Endometrial microvascular endothelial cells (primary cell): ENCODE results near the gene HBP1. TPM values are rescaled to one million over a fixed set of nuclear protein-coding genes. Genes with fewer than 3 reads are reported as not detected.
"Not testable (repeated sequence)": the region's sequence is repeated elsewhere in the genome, so short reads cannot be mapped to it uniquely, and the experiment has no call there.

Experiments
- in situ Hi-C: cut with HindIII; loops from 2 replicates; pipeline ENCODE4 v1.10.0; 2017; ENCODE audit warnings: low sequenced_read_pairs, low pct_unique_long_range_greater_than_20kb; ENCODE audit errors: inconsistent ontology term
- total RNA-seq: library from RNA; depleted of rRNA; stranded (reverse); fragments of >200 nt; gene quantifications from one replicate; pipeline ENCODE4 v1.2.3, GENCODE V29; 2015; ENCODE audit errors: inconsistent ontology term

Gene HBP1, protein sequence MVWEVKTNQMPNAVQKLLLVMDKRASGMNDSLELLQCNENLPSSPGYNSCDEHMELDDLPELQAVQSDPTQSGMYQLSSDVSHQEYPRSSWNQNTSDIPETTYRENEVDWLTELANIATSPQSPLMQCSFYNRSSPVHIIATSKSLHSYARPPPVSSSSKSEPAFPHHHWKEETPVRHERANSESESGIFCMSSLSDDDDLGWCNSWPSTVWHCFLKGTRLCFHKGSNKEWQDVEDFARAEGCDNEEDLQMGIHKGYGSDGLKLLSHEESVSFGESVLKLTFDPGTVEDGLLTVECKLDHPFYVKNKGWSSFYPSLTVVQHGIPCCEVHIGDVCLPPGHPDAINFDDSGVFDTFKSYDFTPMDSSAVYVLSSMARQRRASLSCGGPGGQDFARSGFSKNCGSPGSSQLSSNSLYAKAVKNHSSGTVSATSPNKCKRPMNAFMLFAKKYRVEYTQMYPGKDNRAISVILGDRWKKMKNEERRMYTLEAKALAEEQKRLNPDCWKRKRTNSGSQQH
- total RNA-seq = 53.6 TPM

- in situ Hi-C loops = loop anchor here (25.0 kb wide), 1 partner anchor 381 kb away; no protein-coding TSS in a partner anchor
Measured at GRCh38 chr7:107168233-107169119, at the start of gene HBP1. Gene HBP1 (plus strand): TSS chr7:107169003. CDS start chr7:107179894, 10,891 bp downstream.

- in situ Hi-C loops = no loop called here
Measured at GRCh38 chr7:107119376-107120105, 49.3 kb upstream of the HBP1 start.

DNA sequence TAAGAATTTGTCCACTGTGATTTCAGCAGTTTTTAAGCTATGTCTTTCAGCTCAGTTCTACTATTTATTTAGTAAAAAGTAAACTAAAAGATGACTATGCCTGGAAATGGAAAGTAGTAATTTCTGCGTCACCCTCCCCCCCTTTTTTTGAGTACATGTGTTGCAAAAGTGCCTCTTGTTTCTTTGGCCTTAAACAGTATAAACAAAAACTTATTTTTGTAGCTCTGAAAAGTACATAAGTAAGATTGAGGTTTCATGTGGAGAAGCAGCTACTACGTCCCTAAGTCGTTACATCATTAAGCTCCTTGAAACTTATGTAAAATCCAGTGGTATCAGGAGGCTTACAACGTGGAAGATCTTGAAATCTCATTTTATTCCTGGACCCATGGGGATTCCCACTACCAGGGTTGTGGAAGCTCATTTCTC lies 46.3 kb upstream of the HBP1 start:
- in situ Hi-C loops = no loop called here

DNA sequence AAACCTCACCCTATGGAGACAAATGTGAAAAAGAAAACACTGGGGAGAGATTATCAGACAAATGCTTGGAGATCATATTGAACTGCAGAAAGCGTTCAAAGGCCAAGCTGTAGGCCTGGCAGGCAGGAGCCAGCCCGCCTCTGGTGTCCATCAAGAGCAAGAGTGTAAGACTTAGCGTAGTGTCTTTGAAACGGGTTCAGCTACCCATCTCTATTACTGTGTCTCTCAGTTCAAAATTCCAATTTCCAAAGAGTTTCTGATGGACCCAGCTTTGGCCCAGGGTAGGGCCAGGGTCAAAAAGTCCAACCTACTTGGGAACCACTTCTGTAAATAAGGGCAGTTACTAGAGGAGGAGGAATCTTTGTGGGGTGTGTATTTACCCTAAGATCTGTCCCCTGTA lies 45.4 kb upstream of the HBP1 start:
- in situ Hi-C loops = no loop called here

DNA sequence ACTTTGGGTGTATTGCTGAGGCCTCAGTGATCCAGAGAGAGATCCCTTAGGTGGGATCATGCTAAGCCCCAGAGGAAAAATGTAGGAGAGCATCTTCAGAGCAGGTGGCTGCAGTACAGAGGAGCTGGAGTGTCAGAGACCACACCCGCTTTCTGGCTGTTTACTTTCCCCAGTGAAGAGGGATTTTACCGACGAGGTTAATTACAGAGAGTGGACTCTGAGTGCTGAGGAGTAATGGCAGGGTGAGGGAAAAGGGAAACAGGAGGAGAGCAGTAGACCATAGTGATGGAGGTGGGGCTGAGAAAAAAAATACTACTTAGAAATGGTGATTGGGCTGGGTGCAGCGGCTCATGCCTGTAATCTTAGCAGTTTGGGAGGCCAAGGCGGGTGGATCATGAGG lies 43.3 kb upstream of the HBP1 start:
- in situ Hi-C loops = no loop called here

GRCh38 chr7:107128217-107128616 lies 40.6 kb upstream of the HBP1 start:
- in situ Hi-C loops = no loop called here

DNA sequence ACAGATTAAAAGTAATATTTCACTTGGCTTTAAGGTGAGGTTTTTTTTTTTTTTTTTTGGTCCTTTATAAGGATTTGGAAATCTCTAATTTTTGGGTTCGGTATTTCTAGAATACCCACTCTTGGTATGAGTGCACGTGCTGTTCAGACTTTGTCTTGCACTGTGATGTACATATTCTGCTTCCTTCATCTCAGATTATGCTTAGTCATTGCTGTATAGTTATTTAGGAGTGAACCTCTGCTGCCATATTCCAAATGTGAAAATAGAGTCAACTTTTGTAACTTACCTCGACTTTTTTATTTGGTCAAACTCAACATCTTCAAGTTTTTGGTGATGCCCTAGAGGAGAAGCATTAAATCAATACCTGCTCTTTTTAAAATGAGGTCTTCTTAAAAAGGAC lies 40.1 kb upstream of the HBP1 start:
- in situ Hi-C loops = no loop called here

DNA sequence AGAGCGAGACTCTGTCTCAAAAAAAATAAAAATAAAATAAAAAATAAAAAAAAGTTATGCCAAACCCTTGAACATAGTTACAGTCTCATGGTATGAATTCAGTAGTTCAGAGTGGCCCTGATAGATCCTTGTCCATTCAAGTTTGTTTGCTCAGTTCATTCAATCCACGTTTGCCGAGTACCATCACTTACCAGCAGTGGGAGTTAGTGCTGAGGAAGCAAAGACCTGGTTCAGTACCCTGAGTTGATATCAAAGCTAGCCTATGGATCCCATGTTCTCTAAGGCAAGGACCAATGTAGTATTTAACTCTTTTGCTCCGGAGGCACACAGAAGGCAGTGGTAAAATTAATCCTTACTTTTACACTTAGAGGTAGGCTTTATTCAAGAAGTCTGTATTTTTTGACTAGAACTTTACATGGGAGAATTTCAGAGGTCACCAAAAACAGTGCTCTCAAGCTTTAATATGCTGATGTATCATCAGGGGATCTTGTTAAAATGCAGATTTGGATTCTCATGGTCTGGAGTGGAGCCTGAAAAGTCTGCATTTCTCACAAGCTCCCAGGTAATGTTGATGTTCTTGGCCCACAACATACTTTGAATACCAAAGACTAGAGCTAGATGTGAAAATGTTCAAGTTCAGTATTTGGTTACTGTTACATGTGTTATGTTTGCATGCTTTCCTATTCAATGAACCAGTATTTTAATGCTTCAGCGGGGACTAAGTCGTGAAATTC lies 38.1 kb upstream of the HBP1 start:
- in situ Hi-C loops = no loop called here

DNA sequence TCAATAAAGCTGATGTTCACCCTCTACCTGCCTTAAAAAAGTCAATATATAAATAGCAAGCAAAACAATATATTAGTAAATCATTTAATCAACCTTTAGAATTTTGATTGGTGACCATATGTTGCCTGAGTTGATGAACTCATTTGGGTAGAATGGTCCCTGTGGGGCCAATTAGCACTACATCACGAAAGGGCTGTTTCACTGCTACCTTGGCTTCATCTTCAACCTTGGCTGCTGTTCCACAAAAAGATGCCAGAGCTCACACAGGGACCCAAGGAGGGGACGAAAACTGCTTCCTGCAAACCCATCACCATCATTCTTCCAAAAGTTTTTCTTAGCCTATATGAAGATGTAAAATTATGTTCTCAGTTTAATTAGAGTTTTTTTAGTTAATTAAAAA lies 35.4 kb upstream of the HBP1 start:
- in situ Hi-C loops = no loop called here

GRCh38 chr7:107138696-107139420 lies 29.9 kb upstream of the HBP1 start:
- in situ Hi-C loops = no loop called here

DNA sequence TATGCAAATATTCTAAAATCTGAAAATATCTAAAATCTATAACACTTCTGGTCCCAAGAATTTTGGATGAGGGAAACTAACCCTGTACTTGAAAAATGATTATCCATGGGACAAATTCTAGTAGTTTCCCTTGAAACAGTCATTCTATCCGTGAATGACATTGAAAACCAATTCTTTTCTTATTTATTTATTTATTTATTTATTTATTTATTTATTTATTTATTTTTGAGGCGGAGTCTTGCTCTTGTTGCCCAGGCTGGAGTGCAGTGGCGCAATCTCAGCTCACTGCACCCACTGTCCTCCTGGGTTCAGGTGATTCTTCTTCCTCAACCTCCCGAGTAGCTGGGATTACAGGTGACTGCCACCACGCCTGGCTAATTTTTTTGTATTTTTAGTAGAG lies 24.9 kb upstream of the HBP1 start:
- in situ Hi-C loops = not testable (repeated sequence)

DNA sequence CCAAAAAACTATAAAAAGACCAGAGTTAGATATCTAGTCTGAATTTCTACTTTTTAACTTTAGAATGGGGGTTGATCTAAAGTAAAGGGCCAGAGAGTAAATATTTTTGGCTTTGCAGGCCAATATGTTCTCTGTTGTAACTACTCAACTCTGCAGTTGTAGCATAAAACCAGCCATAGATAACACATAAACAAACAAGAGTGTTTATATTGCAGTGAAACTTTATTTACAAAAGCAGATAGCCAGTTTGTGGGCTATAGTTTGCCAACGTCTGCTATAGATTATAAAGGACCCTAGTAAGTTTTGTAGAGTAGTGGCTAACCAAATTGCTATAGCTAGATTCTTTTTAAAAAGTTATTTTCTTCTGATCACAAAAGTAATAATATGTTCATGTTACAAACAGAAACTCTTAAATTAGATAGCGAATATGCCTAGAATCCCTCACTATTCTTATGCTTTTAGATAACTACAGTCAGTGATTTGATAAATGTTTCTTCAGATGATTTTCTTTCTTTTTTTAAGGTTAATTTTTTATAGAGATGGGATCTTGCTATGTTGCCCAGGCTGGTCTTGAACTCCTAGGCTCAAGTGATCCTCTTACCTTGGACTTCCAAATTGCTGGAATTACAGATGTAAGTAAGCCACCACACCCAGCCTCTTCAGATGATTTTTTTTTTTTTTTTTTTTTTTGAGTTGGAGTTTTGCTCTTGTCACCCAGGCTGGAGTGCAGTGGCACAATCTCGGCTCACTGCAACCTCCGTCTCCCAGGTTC lies 23.6 kb upstream of the HBP1 start:
- in situ Hi-C loops = no loop called here

DNA sequence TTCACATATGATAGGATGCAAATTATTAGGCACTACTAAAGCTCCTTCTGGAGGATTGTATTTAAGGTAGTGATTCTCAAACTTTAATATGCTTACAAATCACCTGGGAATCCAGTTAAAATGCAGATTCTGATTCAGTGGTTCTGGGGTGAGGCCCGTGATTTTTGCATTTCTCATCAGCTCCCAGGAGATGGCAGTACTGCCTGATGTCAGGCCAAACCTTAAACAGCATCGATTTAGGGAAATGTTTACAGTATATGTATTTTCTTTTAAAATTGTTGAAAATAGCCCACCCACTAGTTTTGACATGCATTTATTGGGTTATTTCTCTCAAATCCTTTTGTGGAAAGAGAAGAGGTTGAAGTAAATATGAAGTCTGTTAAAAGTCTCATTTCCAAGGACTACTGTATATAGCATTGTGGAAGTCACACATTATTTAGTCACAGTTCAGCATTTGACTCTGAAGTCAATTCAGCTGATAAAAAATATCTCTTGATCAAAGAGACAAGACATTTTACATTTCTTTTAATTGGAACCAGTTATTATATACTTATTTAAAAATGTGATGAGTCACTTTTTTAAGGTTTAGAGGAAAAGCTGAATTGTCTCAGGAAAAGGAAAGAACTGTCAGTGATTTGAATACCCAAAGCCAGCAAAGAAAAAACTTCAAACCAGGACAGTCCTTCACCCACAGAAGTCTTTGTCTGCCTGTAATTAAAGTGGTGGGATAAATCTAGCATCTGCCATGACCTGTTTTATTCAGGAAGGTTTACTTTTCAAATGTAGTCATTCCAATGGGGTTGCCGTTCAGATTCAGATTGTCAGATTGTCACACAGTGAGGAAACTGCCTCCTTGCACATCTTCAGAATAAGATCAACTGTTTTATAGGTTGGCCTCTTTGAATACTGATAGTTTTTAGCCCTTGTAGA lies 21.1 kb upstream of the HBP1 start:
- in situ Hi-C loops = no loop called here

GRCh38 chr7:107148721-107149120 lies 20.1 kb upstream of the HBP1 start:
- in situ Hi-C loops = no loop called here

GRCh38 chr7:107149863-107150262 lies 18.9 kb upstream of the HBP1 start:
- in situ Hi-C loops = loop anchor here (5.0 to 25.0 kb wide), 2 partner anchors 203 to 363 kb away; no protein-coding TSS in a partner anchor
